Stimulated activated CD4-positive, alpha-beta T cell treated with anti-CD3 and anti-CD28 coated beads, Interleukin-4, amount 100 ng/mL, for 1 hour (primary cell): ENCODE results near the gene TSPAN32.
A peak's percentile ranks its signal among the peaks of the same experiment; 100 is the strongest.

Experiments
- DNase-seq: peaks from one replicate; pipeline ENCODE4 v3.0.0-alpha.2; 2020

Gene TSPAN32

DNA sequence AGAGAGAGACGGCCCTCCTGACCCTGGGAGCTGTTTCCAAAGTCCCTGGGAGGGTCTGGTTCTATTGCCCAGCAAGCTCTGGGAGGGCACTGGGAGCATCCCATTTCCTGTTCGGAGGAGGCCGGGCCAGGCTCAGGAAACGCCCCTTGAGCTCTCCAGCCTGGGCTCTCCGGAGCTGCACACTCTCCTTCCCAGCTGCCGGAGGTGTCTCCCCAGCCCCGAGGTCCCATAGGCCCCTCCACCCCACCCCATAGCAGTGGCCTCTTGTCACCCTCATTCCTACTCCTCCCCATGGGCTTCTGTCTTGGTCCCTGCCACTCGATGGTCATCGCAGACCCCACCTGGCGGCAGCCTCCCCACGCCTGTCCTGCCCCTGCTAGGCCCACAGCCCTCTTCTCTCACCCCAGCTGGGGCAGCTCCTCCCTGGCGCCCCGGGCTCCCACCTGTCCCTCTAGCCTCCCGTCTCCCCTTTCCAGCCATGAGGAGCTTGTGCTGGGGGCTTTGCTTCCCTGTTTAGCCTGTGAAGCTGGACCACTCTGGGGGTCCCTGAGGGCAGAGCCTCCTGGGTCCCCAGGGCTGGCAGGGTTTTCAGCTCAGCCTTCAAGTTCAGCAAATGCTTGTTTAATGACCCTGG, 2.8 kb downstream of the TSPAN32 start:
- no peak for DNase-seq

DNA sequence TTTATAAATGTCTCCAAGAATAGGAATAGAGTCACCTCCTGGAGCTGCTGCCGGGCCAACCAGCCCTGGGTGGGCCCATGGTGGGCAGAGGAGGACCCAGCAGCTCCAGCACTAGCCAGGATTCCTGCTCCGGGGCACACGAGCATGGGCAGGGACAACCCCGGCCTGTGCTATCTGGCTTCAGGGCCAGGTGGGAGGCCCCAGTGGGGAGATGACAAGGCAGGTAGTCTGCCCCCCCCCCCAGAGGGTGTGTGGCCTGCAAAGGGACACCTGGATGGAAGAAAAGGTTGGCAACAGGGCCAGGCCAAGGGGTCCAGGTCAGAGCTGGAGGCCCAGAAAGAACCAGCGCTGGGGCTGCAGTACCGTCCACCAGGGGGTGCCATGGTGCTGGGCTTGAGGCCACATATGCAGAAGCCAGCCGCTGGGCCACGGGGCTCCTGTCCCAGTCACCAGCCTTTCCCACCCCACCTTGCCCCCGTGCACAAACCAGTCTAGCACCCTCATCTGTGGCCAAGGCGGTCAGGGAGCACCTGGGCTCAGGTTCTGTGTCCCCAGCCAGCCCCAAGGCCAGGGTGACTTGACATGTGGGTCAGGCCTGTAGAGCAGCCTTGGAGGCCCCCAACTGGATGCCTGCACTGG, 3.4 kb downstream of the TSPAN32 start:
- DNase-seq = peak; percentile 87

DNA sequence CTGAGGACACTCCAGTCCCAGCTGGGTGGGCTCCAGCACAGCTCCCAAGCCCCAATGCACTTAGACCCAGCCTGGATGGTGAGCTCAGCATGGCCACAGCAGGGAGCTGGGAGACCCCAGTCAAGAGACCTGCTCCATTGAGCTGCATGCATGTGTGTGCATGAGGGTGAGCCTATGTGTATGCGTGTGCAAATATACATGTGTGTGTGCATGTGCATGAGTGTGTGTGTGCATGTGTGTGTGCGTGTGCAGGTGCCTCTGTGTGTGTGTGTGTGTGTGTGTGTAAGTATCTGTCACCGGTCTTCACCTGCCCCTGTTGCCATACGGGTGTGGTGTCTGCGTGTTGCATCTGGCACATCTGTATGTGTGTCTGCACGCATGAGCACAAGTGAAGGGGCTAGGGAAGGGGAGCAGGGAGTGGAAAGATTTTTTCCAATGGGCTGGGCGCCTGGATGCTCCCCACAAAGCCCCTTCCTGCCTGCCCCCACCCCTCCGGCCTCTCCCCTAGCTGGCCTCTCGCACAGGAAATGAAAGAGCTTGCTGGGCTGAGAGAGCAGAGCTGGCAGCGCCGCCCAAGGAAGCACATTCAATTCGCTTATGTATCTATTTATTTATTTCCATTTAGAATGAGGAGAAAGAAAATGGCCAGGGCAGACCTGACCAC, 4.1 kb downstream of the TSPAN32 start:
- no peak for DNase-seq

DNA sequence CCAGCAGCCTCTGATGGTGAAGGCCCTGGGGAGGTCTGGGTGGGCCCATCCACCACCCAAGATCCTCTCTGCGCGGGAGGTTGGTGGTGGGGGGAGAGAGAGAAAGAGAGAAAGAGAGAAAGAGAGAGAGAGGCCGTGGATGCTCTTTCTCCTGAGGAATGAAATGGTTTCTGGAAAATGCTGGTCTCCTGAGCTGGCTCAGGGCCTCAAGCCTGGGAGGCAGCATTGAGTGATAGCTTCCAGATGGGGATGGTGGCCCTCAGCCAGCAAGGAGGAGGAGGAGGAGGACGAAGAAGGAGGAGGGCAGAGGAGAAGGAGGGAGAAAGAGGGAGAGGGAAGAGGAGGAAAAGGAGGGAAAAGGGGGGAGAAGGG, 4.6 kb downstream of the TSPAN32 start:
- no peak for DNase-seq

DNA sequence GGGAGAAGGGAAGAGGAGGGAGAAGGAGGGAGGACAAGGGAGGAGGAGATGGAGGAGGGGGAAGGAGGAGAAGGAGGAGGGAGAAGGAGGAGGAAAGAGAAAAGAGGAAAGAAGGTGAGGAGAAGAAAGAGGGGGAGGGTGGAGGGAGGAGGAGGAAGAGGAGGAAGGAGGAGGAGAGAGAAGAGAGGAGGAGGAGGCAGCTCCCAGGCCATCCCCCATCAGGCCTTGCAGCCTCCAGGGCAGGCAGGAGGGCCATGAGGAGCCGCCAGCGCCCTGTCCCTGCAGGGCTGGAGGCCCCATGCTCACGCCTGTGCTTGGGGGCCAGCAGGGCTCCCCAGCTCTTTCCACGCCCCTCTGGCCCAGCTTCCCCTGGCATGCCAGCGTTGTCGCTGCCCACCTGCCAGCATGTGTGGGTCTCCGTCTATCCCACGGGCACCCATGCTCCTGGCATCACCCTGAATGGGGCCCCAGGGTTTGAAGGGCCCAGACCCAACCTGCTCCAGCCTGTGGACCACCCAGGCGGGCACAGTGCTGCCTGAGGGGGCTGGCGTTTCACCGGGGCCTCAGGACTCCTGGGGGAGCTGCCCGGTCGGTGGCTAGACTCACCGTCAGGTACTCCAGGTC, 5.2 kb downstream of the TSPAN32 start:
- DNase-seq = no peak

DNA sequence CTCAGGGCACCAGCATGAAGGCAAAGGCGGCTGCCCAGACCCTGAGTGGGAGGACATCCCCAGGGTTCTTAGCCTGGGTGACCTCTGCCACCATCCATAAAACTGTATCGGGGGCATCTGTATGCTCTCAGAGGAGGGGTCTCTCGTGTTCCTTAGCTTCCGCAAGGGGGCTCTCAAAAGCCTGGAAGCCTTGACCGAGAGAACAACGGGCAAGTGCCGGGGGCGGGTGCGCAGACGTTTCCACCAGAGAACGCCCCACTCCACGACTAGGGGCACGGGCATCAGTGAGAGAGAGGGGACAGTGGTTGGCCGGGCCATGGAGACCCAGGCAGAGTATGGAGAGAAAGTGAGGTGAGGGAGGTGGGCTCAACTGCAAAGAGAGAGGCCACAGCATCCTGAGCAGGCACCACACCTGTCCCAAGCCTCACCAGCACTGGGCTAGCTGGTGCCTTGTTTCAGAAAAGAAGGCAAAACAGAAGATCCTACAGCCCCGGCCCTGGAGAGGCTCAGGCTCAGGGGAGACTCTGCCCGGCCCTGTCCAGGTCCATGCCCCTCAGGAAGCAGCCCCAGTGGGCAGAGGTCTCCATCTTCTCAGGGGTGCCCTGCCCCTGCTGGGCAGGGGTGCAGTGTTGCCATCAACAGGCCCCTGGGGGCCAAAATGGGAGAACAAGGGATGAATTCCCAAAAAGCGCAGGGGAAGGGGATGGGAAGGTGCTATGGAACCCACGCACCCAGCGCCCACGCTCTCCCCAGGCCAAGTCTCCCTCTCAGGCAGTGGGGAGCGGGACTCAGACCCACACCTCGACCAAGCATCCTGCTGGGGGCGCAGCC, 5.9 kb downstream of the TSPAN32 start:
- DNase-seq = no peak

DNA sequence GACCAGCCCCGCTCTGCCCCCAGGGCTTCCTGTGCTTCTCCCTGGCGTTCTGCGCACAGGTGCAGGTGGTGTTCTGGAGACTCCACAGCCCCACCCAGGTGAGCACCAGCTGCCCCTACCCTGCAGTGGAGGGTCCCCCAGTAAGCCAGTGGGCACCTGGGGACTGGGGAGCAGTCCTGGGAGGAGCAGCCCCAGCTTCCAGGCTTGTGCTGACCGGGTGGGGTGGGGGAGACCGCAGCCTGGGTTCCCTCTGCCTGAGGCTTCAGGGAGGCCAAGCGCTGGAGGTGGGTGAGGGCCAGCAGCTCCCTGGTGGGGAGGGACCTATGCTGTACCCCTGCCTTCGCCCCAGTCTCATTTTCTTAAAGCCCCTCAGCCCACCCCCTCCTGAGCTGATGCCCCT, 6.9 kb downstream of the TSPAN32 start:
- DNase-seq = no peak

DNA sequence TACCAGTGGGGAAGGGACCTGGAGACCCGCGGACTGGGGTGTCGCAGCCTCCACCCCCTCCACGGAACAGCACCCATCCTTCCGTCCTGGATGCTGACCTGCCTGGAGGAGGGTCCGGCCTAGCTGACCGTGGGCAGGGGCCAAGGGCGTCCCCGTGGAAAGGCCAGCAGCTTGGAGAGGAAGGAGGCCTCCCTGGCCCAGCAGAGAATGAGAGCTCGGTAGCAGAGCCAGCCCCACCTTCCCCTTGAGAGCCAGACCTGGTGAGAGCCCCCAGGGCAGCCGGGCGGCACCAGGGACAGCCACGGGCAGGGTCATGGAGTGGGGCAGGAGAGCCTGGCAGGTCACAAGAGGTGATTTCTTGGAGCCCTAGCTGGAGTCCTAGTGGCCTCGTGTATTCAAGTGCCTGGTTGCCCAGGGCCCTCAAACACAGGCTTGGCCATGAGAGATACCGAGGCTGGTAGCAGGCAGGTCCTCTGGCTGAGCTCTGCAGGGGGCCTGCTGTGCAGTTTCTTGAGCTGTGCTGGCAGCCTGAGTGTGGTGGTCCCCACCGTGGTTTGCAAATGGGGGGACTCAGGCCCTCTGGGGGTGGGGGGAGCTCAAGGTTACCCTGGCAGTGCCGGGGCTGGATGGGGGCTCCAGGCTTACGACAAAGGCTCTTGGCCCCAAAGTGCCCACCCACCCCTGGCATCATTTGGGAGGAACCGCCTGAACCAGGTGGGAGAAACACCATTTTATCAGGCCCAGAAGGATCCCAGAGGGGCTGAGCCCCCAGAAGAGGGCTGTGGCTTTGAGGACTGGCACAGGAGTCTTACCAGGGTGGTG, 7.6 kb downstream of the TSPAN32 start:
- DNase-seq = no peak

DNA sequence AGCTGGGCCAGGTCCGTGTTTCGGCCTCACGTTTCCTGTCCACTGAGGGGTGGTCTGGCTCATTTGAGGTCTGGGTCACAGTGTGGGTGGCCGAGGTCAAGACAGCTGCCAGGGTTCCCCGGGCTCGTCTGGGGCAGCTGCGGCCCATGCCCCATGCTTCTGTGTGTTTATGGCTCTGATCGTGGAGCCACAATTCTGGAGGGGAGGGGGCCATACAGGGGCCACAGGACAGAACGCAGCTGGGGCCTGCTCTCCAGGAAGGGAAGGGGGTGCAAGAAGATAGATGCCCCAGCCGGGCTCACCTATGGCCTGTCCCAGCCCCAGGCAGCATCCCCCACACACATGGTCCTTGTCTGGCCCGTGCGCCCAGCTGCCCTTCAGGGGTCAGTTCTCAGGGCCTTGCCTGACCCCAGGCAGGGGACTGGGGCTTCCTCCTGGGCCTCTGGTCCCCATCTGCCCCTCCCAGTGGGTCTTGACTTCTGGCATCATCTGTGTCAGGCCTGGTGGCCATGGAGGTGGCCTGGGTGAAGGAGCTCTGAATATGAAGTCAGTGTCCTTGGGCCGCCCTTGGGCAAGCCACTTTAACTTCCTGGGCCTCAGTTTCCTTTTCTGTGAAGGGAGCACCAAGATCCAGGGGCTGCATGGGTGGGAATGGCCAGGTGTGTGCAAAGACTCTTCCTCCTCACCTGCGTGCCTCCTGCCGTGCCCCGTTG, 8.4 kb downstream of the TSPAN32 start:
- no peak for DNase-seq

DNA sequence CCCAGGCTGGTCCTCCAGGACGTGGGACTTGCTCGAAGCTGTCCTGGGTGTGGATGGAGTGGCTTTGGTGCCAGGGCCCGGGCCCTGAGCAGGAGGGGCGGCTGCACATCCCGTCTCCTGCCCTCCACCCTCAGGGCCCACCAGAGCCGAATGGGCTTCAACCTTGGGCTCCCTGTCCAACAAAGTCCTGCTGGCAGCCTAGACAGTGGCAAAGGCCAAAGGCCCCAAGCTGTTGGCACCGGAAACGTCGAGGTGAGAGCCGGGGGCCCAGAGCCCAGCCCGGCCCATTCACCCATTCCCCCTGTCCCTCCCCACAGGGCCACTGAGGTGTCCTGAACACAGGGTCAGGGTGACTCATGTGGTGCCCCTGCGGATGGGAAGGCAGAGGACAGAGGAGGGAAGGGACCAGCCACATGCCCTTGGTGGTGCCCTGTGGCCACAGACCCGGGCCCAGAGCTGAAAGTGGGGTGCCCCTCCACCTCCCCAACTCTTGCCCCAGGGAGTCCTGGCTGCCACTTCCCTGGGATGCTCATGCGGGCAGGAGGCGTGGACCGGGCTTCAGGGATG, 9.1 kb downstream of the TSPAN32 start:
- DNase-seq = no peak

DNA sequence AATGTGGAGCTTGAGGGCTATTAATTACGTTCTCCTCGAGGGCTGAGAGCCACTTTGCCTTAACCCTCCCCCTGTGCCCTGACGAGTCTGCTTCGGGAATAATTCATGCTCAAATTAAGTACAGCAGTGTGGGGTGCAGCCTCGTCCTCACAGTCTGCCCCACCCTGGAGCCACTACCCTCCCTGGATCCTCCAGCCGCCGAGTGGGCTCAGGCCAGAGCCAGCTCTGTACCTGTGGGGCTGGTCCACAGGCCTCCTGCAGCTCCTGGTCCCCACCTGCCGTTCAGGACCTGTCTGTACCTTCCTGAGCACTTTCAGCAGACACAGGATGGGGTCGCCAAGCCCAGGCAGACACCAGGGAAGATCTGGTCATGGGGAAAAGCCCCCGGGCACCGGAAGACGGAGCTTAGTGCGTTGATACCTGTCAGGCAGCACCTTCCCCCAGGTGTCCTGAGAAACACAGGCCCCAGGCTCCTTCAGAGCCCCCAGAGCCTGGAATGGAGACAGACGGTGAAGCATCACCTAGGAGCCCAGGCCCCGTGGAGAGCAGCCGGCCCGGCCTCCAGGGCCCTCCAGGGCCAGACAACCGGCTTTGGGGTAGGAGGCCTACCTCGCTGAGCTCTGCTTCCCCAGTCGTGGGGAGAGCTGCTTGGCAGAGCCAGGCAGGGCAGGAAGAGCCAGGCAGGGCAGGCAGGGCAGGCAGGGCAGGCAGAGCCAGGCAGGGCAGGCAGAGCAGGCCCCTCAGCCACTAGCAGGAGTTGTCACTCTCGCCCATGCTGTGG, 9.7 kb downstream of the TSPAN32 start:
- no peak for DNase-seq

DNA sequence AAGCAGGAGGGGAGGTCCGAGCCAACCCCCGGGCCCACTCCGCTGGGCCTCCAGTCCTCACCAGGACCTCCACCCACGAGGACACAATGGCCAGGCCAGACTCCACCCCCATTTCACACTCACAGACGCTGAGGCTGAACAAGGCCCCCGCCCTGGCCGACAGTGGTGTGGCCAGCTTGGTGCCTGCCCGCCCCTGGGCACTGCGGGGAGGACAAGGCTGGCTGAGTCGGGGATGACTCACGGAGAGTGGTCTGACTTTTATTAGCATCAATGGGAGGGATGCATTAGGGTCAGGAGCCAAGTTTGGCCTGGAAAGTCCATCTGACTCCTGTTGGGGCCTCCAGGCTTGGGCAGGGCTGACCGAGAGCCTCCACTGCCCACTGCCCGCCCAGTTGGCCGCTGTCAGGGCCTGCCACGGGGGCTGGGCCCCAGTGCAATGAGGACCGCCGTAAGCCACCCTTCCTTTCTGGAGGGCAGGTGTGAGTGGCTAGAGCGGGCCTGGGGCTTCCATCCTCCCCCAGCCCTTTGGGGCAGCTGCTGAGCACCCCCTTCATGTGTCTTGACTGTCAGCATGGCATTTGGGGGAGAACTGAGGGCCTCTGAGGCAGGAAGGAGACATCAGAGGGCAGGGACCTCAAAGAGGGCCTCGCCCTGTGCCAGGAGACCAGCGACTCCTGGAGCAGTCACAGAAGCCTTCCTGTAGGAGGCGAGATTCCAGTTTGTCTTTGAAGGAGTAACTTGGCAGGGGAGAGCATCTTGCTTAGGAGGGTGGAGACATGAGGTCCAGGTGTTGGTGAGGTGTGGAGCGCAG, 10.6 kb downstream of the TSPAN32 start:
- DNase-seq = no peak

DNA sequence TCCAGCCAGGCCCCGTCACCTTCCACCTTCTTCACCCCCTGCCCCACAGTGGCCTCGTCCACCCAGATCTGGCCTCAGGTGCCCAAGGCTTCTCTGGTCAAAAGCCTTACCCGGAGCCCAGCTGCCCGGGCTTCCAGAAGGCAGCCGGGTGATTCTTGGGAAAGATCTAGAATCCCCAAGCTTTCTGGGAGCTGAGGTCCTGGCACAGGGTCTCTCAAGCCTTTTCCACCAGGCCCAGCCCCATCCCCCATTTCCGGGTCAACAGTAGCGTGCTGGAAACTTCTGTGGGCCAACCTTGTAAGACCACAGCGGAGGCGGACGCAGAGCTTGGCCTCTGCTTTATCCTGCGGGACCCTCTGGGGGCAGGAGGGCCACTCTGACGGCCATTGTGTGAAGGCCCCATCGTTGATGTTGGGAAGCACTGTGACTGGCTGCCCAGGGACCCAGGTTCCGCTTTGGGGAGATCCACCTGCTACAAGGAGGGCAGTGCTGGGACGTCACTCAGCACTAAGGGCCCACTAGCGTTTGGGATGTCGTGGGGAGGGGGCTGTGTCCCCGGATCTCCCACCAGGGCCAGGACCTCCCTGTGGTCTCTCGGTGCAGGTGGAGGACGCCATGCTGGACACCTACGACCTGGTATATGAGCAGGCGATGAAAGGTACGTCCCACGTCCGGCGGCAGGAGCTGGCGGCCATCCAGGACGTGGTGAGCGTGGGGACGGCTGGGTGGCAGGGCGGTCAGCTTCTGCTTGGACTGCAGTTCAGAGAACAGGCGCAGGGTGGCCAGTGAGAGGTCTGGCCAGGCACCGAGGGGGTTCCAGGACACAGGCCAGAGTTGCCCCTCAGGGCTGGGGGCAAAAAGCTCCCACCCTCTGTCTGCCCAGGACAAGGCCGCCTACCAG, 11.5 kb downstream of the TSPAN32 start:
- no peak for DNase-seq

DNA sequence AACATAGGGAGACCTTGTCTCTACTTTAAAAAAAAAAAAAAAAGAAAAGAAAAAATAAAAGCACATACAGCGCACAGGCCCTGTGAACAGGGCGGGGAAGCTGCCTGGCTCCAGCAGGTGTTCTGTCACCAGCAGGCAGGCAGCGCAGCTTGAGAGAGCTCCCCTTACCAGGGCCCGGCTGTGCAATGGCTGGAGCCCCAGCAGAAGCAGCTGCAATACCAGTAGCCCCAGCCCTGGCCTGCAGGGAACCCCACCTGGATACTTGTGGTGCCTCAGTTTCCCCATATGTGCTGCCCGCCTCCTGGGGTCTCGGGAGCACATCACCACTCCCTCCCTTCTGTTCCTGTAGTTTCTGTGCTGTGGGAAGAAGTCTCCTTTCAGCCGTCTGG, 12.3 kb downstream of the TSPAN32 start:
- no peak for DNase-seq

DNA sequence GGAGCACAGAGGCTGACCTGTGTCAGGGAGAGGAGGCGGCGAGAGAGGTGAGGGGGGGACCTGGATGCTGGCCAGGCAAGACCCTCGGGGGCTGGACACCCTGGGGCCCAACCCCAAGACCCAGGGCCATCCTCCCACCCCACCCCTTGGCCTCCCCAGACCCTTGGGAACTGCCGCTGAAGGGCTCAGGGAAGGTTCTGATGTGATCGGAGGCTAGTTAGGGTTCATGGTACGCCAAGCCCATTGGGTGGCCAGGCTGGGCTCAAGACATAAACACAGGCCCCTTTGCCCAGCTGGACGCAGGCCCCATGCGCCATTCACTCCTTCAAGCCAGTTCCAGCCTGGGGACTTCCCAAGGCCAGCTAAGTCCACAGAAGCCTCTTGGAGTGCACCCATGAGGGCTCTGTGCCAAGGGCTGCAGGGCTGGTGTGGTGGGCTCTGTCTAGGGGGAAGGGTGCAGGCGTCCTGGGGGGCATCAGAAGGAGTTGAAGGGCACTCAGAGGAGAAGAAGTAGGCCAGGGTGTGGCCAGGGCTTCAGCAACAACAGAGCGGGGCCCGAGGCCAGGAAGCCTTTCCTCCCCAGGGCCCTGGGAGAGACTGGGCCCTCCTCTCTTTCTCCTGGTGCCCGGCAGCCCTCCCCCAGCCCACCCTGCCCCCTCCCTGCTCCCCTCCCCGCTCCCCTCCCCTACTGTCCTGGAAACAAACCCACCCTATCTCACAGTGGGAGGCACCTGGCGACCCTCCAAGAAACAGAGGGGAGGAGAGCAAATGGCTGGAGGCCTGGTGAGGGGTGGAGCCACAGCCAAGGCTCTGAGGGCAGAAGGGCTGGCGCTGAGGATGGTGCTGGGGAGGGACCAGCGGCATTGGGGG, 12.9 kb downstream of the TSPAN32 start:
- no peak for DNase-seq

DNA sequence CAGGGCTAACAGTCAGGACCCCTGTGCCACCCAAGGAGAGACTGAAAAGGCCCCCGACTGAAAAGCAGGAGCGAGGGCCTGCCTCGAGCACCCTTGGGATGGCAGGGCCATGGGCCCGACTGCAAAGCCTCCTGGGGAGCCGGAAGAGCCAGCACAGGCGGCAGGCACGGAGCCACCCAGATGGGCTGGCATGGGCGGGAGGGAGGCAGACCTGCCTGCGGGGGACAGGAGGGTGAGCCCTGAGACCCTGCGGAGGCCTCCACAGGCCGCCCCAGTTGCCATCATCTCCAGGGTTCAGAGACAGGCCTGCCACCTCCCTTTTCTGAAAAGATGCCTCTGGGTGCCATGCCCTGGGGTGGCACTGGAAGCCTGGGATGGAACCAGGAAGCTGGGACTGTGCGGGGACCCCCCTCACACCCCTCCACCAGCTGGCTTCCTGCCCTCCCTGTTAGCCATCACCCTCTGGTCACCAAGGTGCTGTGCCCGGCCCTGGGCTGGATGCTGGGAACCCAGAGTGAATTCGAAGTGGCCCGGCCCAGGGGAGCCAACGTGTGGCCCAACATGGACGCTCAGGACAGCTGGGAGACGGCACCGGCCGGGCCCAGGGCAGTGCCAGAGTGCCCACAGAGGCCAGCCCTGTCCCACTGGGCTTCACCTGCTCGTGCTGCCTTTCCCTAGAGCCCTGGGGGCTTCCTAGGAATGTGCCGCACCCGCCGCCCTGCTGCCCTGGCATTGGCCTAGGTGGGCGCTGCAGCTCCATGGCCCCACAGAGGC, 13.8 kb downstream of the TSPAN32 start:
- DNase-seq = no peak
